ENCODE data around the gene FABP6. TPM values are rescaled to one million over a fixed set of nuclear protein-coding genes. Genes with fewer than 3 reads are reported as not detected.
A peak's percentile ranks its signal among the peaks of the same experiment; 100 is the strongest.

FABP6 gene
- total and polyA plus RNA-seq, 3 experiments from 2014 or later = not detected

DNA sequence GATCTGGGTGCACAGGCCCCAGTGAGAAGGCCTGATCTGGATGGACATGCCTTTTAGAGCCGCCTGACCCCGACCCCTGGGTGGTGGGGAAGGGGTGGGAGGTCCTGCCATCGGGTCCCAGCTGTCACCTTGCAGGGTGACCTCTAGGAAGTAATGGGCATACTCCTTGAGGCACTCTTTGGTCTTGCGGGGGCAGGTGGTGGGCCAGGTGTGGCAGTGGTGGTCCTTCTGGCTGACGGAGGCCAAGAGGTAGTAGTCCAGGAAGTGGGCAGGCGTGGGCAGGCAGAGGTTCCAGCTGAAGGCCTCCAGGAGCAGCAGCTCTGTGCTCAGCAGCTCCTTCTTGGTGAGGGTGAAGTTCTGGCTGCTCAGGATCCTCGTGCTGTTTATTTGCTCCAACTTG lies 30.0 kb downstream of the FABP6 start:
- DNase-seq = no peak
- Mint-ChIP-seq H3K27ac (no peak overlapping the region), H3K4me1 (no peaks in the 10 kb centered on the region), H3K27me3 (peaks cover 1 to 7% of the 10 kb centered on the region in 2 donors), H3K36me3 (no peaks in the 10 kb centered on the region), H3K4me3 (no peak overlapping the region), H3K9me3 (no peaks in the 10 kb centered on the region)
- ChIA-PET POLR2A (no interaction called here), CTCF (no interaction called here)
- Histone ChIP-seq H3K27me3 (ENCODE audit: insufficient read depth, low read length, poor library complexity, severe bottlenecking) (no peaks in the 10 kb centered on the region), H3K9me3 (ENCODE audit: low read length) (no peaks in the 10 kb centered on the region), H3K4me3 (ENCODE audit: low read length) (no peak overlapping the region), H3K27ac (ENCODE audit: low read depth, low read length) (no peak overlapping the region), H3K4me1 (ENCODE audit: insufficient read depth, low read length) (no peaks in the 10 kb centered on the region), H3K36me3 (ENCODE audit: insufficient read depth, low read length) (no peaks in the 10 kb centered on the region)

DNA sequence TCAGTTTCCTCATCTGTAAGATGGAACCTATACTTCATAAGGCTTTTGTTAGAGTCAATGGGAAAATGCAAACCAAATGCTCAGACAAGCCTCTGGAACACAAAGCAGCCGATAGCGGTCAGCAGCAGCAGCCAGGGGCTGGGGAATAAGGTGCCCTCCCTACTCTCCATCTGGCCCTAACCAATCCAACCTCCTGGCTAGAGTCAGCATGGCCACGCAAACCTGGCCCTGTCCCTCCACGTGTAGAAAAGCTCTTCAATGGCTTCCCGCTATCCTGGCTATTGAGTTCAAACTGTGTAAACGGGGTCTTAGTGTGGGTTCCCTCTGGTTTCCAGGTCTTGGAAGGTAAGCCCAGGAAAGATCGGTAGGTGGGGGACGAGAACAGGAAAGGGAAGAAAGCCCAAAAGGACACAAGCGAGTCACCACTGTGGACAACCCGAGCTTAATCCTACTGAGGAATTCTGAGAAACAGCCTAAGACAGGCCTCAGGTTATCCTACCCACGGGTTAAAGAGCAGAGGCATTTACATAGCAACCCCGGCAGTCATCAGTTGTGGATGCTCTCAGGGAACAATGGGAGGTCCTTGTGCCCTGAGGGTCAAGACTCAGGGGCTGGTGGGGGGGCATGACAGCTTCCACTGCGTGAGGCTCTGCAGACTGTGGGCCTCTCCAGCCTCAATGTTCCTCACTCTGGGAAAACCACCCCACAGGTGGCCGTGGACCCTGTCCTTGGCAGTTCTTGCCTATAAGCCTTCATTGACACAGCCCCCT lies 30.9 kb downstream of the FABP6 start:
- H3K4me1 ChIP-seq (ENCODE audit: insufficient read depth, low read length) = no peaks in the 10 kb centered on the region
- H3K4me3 ChIP-seq (ENCODE audit: low read length) = no peak overlapping the region
- POLR2A ChIA-PET = no interaction called here
- CTCF ChIA-PET = no interaction called here
- H3K36me3 Mint-ChIP-seq = no peaks in the 10 kb centered on the region
- no peaks in the 10 kb centered on the region for H3K36me3 ChIP-seq (ENCODE audit: insufficient read depth, low read length)
- no peak for DNase-seq
- no peaks in the 10 kb centered on the region for H3K9me3 Mint-ChIP-seq
- H3K27ac ChIP-seq (ENCODE audit: low read depth, low read length) = no peak overlapping the region
- no peaks in the 10 kb centered on the region for H3K9me3 ChIP-seq (ENCODE audit: low read length)
- H3K27ac Mint-ChIP-seq = no peak overlapping the region
- no peak overlapping the region for H3K4me3 Mint-ChIP-seq
- H3K27me3 Mint-ChIP-seq = peaks cover 3 to 13% of the 10 kb centered on the region in 2 donors
- H3K27me3 ChIP-seq (ENCODE audit: insufficient read depth, low read length, poor library complexity, severe bottlenecking) = no peaks in the 10 kb centered on the region
- no peaks in the 10 kb centered on the region for H3K4me1 Mint-ChIP-seq

DNA sequence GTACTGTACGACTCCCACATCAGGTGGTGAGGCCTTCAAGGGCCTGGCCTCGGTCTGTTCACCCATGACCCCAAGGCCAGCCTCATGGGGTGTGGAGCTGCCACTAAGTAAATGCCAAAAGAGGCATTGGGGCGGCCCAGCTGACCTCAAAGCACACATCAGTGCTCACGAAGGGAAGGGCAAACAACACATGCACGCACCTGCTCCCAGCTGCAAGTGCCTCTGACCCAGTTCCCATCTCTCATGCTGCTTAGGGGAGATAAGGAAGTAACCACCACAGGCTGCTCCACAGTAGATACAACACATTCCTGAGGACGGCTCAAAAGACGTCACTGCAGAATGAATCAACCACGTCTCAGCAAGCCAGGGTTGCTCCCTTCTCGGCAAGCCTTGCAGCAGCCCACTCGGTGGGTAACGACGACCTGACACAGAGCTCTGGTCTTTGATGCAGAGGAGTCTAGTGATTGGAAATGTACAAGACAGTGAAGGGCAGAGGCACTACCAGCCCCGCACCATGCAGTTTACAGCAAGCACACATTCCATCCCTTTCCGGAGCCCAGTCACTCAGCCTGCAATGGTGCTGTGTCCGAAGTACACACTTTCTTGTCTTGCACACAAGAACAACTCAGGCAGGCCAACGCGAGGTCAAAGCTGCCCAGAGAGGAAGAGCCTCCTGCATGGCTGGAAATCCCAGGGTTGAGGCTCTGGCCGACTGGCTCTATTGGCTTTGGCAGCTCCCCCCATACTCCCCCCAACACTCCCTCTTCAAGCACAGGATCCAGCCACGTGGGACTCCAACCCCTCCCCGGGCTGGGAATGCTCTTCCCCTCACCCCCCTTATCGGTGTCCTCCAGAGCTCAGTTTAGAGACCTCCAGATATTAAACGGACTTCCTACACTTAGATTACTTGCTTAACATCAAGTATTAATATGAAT lies 31.8 kb downstream of the FABP6 start:
- Histone ChIP-seq H3K9me3 (ENCODE audit: low read length) (no peaks in the 10 kb centered on the region), H3K4me3 (ENCODE audit: low read length) (no peak overlapping the region), H3K36me3 (ENCODE audit: insufficient read depth, low read length) (no peaks in the 10 kb centered on the region), H3K27ac (ENCODE audit: low read depth, low read length) (peak overlapping the region; percentile 16), H3K27me3 (ENCODE audit: insufficient read depth, low read length, poor library complexity, severe bottlenecking) (no peaks in the 10 kb centered on the region), H3K4me1 (ENCODE audit: insufficient read depth, low read length) (no peaks in the 10 kb centered on the region)
- DNase-seq = no peak
- Mint-ChIP-seq H3K4me3 (no peak overlapping the region), H3K36me3 (no peaks in the 10 kb centered on the region), H3K27ac (no peak overlapping the region), H3K27me3 (peaks cover 2 to 18% of the 10 kb centered on the region in 2 donors), H3K9me3 (no peaks in the 10 kb centered on the region), H3K4me1 (no peaks in the 10 kb centered on the region)
- POLR2A ChIA-PET = no interaction called here
- CTCF ChIA-PET = no interaction called here

DNA sequence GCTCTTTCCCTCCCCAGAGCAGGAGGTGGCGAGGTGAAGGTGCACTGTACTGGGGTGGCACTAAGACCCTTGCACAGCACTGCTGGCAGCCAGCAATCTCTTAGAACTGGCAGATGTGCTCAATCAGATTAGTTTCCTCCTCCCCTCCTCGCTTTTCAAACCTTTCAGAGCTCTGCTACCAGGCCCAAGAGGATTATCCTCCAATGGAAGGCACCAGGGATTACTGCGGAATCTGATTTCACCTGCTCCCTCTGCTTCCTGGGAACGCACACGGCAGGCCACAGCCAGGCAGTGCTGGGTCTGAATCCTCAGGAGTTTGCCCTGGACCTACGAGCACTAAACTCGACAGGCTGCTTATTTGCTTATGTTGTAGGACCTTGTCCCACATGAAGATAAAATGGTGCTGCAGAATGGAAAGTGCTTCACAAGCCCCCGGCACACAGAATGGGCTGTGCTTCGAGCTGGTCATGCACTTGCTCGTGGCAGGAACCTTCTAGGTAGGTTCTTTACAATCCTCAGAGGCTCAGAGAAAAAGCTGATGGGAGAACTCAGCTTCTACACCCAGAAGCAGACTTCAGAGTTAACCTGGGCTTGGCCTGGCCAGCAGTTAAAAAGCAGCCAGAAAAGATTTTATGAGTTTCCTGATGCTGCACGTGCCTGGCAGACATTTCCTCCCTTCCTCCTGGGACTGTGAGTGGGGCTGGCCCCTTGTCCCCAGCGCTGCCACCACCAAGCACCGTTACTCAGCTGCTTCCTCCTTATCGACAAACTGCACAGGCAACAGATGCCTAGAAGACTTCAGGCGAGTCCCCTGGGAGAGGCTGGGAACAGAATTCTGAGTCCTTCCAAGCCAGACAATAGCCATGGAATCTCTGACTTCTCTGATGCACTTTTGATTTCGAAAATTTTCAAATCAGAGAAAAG lies 33.1 kb downstream of the FABP6 start:
- no peaks in the 10 kb centered on the region for H3K9me3 ChIP-seq (ENCODE audit: low read length)
- Mint-ChIP-seq H3K4me3 (no peak overlapping the region), H3K36me3 (no peaks in the 10 kb centered on the region), H3K9me3 (no peaks in the 10 kb centered on the region), H3K27me3 (peaks cover 2 to 21% of the 10 kb centered on the region in 2 donors), H3K27ac (peak overlapping the region in 1 of 8 donors; percentile 63), H3K4me1 (no peaks in the 10 kb centered on the region)
- peak overlapping the region; percentile 16 for H3K27ac ChIP-seq (ENCODE audit: low read depth, low read length)
- no peaks in the 10 kb centered on the region for H3K27me3 ChIP-seq (ENCODE audit: insufficient read depth, low read length, poor library complexity, severe bottlenecking)
- H3K4me1 ChIP-seq (ENCODE audit: insufficient read depth, low read length) = no peaks in the 10 kb centered on the region
- no peak for DNase-seq
- POLR2A ChIA-PET = no interaction called here
- CTCF ChIA-PET = no interaction called here
- H3K36me3 ChIP-seq (ENCODE audit: insufficient read depth, low read length) = no peaks in the 10 kb centered on the region
- no peak overlapping the region for H3K4me3 ChIP-seq (ENCODE audit: low read length)

DNA sequence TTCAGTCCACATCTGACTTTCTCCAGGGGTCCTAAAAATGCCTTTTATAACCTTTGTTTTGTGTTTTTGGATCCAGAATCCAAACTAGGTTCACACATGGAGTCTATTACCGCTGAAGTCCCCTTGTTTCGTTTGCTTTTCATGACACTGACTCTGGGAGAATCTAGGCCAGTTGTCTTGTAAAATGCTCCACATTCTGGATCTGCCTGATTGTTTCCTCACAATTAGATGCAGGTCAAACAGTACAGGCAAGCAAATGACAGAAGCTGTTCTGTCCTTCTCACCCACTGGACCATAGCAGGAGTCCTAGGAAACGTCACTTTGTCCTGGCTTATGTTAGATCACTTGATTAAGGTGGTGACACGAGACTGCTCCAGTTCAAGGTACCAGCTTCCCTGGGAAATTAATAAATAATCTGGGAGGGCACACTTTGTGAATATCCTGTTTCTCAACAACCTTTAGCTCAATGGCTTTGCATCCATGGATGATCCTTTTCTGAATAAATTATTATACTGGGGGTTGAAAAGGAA lies 34.1 kb downstream of the FABP6 start:
- Mint-ChIP-seq H3K36me3 (no peaks in the 10 kb centered on the region), H3K27me3 (peaks cover 6 to 21% of the 10 kb centered on the region in 2 donors), H3K4me1 (no peaks in the 10 kb centered on the region), H3K4me3 (no peak overlapping the region), H3K9me3 (no peaks in the 10 kb centered on the region), H3K27ac (no peak overlapping the region)
- no peaks in the 10 kb centered on the region for H3K36me3 ChIP-seq (ENCODE audit: insufficient read depth, low read length)
- H3K27ac ChIP-seq (ENCODE audit: low read depth, low read length) = no peak overlapping the region
- no peak overlapping the region for H3K4me3 ChIP-seq (ENCODE audit: low read length)
- DNase-seq = no peak
- CTCF ChIA-PET = no interaction called here
- H3K4me1 ChIP-seq (ENCODE audit: insufficient read depth, low read length) = no peaks in the 10 kb centered on the region
- POLR2A ChIA-PET = no interaction called here
- no peaks in the 10 kb centered on the region for H3K27me3 ChIP-seq (ENCODE audit: insufficient read depth, low read length, poor library complexity, severe bottlenecking)
- no peaks in the 10 kb centered on the region for H3K9me3 ChIP-seq (ENCODE audit: low read length)

DNA sequence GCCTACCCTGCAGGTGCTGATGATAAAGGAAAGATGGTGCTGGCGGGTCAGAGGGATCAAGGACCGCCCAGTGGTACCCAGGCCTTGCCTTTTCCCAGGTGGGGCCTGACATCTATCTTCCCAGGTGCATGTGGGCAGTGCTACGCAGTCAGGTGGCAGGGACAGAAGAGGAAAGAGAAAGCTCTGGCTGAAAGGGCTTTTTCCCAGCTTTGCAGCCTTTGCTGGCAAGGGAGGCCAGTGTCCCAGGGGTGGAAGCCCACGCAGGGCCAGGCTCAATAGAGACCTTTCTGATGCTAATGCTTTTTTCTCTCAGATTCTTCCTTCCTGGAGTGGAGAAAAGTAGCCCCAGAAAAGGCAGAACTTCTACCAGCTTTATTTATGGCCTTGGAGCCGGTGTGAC lies 36.7 kb downstream of the FABP6 start:
- CTCF ChIA-PET = no interaction called here
- peaks cover 8 to 25% of the 10 kb centered on the region in 2 donors for H3K27me3 Mint-ChIP-seq
- Histone ChIP-seq H3K4me3 (ENCODE audit: low read length) (no peak overlapping the region), H3K9me3 (ENCODE audit: low read length) (no peaks in the 10 kb centered on the region), H3K27me3 (ENCODE audit: insufficient read depth, low read length, poor library complexity, severe bottlenecking) (no peaks in the 10 kb centered on the region), H3K36me3 (ENCODE audit: insufficient read depth, low read length) (no peaks in the 10 kb centered on the region), H3K27ac (ENCODE audit: low read depth, low read length) (no peak overlapping the region), H3K4me1 (ENCODE audit: insufficient read depth, low read length) (no peaks in the 10 kb centered on the region)
- H3K27ac Mint-ChIP-seq = no peak overlapping the region
- no peaks in the 10 kb centered on the region for H3K4me1 Mint-ChIP-seq
- H3K36me3 Mint-ChIP-seq = no peaks in the 10 kb centered on the region
- POLR2A ChIA-PET = no interaction called here
- H3K9me3 Mint-ChIP-seq = no peaks in the 10 kb centered on the region
- DNase-seq = no peak
- H3K4me3 Mint-ChIP-seq = no peak overlapping the region

DNA sequence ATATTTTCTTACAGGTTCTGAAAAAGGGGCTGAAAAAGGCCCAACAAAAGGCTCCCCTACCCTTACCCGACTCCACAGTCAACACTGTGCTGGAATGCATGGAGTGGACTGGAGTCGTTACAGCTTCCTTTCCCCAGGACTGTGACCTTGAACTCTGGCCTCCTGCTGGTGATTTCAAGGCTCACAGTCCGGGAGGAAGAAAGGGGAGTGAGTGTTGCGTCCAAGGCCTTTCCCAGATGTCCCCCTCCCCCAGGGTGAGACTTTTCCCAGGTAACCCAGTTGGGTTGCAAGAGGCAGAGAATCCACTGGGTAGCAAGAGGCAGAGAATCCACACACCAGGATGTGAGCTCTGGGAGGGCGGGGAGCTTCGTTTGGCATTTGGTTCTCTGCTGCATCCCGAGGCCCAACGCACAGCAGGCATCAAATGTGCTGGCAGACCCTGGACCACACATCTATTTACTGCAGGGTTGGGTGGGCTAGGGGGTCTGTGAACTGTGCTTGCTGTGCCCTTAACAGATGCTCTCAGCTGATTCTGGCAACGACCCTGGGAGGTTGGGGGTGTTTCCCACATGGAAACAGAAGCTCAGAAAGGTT lies 37.5 kb downstream of the FABP6 start:
- H3K36me3 ChIP-seq (ENCODE audit: insufficient read depth, low read length) = no peaks in the 10 kb centered on the region
- H3K27me3 ChIP-seq (ENCODE audit: insufficient read depth, low read length, poor library complexity, severe bottlenecking) = no peaks in the 10 kb centered on the region
- Mint-ChIP-seq H3K9me3 (no peaks in the 10 kb centered on the region), H3K27me3 (peaks cover 9 to 17% of the 10 kb centered on the region in 2 donors), H3K27ac (no peak overlapping the region), H3K4me1 (peaks cover 0 to 3% (median 3%) of the 10 kb centered on the region in 3 donors), H3K4me3 (no peak overlapping the region), H3K36me3 (no peaks in the 10 kb centered on the region)
- no peak overlapping the region for H3K27ac ChIP-seq (ENCODE audit: low read depth, low read length)
- no peak overlapping the region for H3K4me3 ChIP-seq (ENCODE audit: low read length)
- no peaks in the 10 kb centered on the region for H3K9me3 ChIP-seq (ENCODE audit: low read length)
- CTCF ChIA-PET = no interaction called here
- POLR2A ChIA-PET = no interaction called here
- H3K4me1 ChIP-seq (ENCODE audit: insufficient read depth, low read length) = no peaks in the 10 kb centered on the region
- no peak for DNase-seq
